Superior temporal gyrus (tissue), 1 donor: ENCODE data around the gene FCRL5.
"Not testable (repeated sequence)": the region's sequence is repeated elsewhere in the genome, so short reads cannot be mapped to it uniquely, and the experiment has no call there.

Experiments used
- DNase-seq: peaks from one replicate; pipeline ENCODE4 v3.0.0-alpha.2; 2016; ENCODE audit errors: extremely low spot score

FCRL5 gene

GRCh38 chr1:157487504-157487903, 64.8 kb downstream of the FCRL5 start:
- DNase-seq, result no peak

- DNase-seq, result no peak
These were observed 65.2 kb downstream of the FCRL5 start for GRCh38 chr1:157487096-157487495.

GRCh38 chr1:157486400-157486799, 65.9 kb downstream of the FCRL5 start:
- DNase-seq, result not testable (repeated sequence)

GRCh38 chr1:157485793-157486192, 66.5 kb downstream of the FCRL5 start:
- no peak for DNase-seq

- no peak for DNase-seq
These were observed 67.7 kb downstream of the FCRL5 start for GRCh38 chr1:157484573-157484972.

- DNase-seq, result no peak
These were observed 68.7 kb downstream of the FCRL5 start for GRCh38 chr1:157483635-157484034.

GRCh38 chr1:157482717-157483116, 69.6 kb downstream of the FCRL5 start:
- DNase-seq, result no peak

- DNase-seq, result no peak
These were observed 70.1 kb downstream of the FCRL5 start for GRCh38 chr1:157482174-157482573.

- DNase-seq, result no peak
These were observed 74.3 kb downstream of the FCRL5 start for GRCh38 chr1:157478030-157478429.

GRCh38 chr1:157477419-157477818, 74.9 kb downstream of the FCRL5 start:
- DNase-seq, result no peak

GRCh38 chr1:157472959-157473358, 79.4 kb downstream of the FCRL5 start:
- DNase-seq, result no peak

- DNase-seq, result no peak
These were observed 80.1 kb downstream of the FCRL5 start for GRCh38 chr1:157472056-157472701.

GRCh38 chr1:157471531-157471930, 80.8 kb downstream of the FCRL5 start:
- DNase-seq, result no peak

GRCh38 chr1:157469752-157470675, 82.3 kb downstream of the FCRL5 start:
- no peak for DNase-seq

- no peak for DNase-seq
These were observed 83.0 kb downstream of the FCRL5 start for GRCh38 chr1:157469300-157469699.

GRCh38 chr1:157466011-157466410, 86.3 kb downstream of the FCRL5 start:
- no peak for DNase-seq
